Measurements from ENCODE around the gene ZSCAN22. TPM values are rescaled to one million over a fixed set of nuclear protein-coding genes. Genes with fewer than 3 reads are reported as not detected.

Gene ZSCAN22
- total RNA-seq, 1 experiment from 2014 or later = 4.0 TPM

DNA sequence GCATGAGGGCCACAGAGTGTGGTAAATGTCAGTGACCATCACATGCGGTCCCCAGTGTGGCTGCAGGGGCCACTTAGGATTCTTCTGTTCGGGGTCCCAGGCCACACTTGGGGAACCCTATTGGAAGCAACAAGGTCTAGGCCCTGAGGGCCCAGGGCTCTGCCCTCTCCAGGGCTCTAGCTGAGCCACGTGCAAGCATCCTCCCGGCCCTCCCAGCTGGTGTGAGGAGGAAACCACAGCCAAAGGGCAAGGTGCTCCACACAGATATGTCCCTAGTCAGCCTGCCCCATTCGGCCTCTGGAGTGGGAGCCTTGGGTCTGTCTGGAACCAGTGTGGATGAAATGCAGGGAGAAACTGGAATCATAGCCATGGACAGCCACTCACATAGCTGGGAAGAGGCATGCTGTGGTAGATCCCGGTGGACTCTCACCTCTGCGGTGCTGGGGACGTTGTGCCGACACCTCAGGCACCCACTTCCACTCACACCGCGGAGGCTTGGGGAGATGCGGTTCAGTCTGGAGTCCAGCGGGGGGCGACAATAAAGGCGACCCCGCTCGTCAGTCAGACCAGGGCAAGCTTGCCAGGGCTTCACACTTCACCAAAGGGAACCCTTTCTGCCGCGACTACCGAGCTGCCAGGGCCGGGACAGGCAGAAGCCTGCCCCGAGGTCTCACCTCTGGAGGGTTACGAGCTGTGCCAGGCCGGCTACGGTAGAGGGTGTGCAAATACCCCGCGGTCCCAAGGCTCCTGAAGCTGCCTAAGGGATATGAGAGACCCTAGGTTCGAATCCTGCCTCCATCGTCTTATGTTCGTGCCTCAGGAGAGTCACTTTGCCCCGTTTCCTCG lies 40.0 kb downstream of the ZSCAN22 start:
- Histone ChIP-seq H3K9ac (ENCODE audit: low read length) (no peak overlapping the region), H3K79me2 (ENCODE audit: low read length) (0 out of 2 replicates have a peak, but pooled peaks cover 3% of the 10 kb centered on the region), H2AFZ (ENCODE audit: low read length) (no peak overlapping the region), H3K27me3 (ENCODE audit: low read length) (no peaks in the 10 kb centered on the region), H3K4me3 (ENCODE audit: low read length) (no peak overlapping the region), H3F3A (ENCODE audit: low read length, unreplicated experiment) (no peaks in the 10 kb centered on the region), H3K9me3 (ENCODE audit: low read length) (no peaks in the 10 kb centered on the region), H3K9me2 (replicated peaks; ENCODE audit: low read length) (no peaks in the 10 kb centered on the region), H3K4me2 (ENCODE audit: low read length) (no peak overlapping the region), H3K4me1 (ENCODE audit: insufficient read depth, low read length) (peaks cover 4% of the 10 kb centered on the region), H3K36me3 (ENCODE audit: low read depth, low read length) (no peaks in the 10 kb centered on the region), H4K20me1 (ENCODE audit: low read length) (no peaks in the 10 kb centered on the region), H3K27ac (ENCODE audit: low read length) (no peak overlapping the region)
- ChIA-PET POLR2A (ENCODE audit: unreplicated experiment) (no interaction called here), CTCF (no interaction called here)
- intact Hi-C loops (cut with micrococcal nuclease) = no loop called here
- ATAC-seq = no peak
- TF ChIP-seq EZH2phosphoT487 (IDR thresholded peaks at IDR 0.05; ENCODE audit: borderline replicate concordance, low read length) (no peak), EZH2 (IDR thresholded peaks at IDR 0.05; ENCODE audit: low read length, unreplicated experiment) (no peak)
- TF ChIP-seq, protein P1, sequence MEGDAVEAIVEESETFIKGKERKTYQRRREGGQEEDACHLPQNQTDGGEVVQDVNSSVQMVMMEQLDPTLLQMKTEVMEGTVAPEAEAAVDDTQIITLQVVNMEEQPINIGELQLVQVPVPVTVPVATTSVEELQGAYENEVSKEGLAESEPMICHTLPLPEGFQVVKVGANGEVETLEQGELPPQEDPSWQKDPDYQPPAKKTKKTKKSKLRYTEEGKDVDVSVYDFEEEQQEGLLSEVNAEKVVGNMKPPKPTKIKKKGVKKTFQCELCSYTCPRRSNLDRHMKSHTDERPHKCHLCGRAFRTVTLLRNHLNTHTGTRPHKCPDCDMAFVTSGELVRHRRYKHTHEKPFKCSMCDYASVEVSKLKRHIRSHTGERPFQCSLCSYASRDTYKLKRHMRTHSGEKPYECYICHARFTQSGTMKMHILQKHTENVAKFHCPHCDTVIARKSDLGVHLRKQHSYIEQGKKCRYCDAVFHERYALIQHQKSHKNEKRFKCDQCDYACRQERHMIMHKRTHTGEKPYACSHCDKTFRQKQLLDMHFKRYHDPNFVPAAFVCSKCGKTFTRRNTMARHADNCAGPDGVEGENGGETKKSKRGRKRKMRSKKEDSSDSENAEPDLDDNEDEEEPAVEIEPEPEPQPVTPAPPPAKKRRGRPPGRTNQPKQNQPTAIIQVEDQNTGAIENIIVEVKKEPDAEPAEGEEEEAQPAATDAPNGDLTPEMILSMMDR (conservative IDR thresholded peaks at IDR 0.05; ENCODE audit: low read depth, low read length) = no peak
- BruUV-seq (replicated peaks) = no TSS peak
- no peak for DNase-seq

DNA sequence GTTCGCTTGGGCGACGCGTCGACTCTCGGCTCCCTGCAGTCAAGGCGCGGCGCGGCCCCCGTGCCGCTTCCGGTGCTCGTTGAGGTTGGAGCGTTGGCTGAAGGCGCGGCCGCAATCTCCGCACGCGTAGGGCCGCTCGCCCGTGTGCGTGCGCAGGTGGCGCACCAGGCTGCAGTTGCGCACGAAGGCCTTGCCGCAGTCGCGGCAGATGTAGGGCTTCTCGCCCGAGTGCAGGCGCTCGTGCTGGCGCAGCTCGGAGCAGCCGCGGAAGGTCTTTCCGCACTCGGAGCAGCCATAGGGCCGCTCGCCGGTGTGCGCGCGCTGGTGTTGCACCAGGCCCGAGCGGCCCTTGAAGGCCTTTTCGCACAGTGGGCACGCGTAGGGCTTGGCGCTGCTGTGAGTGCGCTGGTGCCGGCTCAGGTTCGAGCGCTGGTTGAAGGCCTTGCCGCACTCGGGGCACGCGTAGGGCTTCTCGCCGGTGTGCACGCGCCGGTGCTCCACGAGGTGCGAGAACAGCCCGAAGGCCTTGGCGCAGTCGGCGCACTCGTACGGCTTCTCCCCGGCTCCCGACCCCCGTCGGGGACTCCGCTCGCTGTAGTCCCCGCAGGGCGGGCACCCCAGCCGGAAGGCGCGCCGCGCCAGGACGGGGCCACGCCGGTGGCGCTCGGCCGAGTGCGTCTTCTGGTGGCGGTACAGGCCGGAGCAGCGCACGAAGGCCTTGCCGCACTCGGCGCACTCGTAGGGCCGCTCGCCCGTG lies 41.1 kb downstream of the ZSCAN22 start:
- Histone ChIP-seq H3F3A (ENCODE audit: low read length, unreplicated experiment) (no peaks in the 10 kb centered on the region), H3K9me3 (ENCODE audit: low read length) (no peaks in the 10 kb centered on the region), H3K4me1 (ENCODE audit: insufficient read depth, low read length) (no peaks in the 10 kb centered on the region), H3K9me2 (replicated peaks; ENCODE audit: low read length) (no peaks in the 10 kb centered on the region), H3K4me3 (ENCODE audit: low read length) (no peak overlapping the region), H3K27me3 (ENCODE audit: low read length) (no peaks in the 10 kb centered on the region), H3K79me2 (ENCODE audit: low read length) (no peaks in the 10 kb centered on the region), H4K20me1 (ENCODE audit: low read length) (no peaks in the 10 kb centered on the region), H3K9ac (ENCODE audit: low read length) (no peak overlapping the region), H3K4me2 (ENCODE audit: low read length) (no peak overlapping the region), H3K36me3 (ENCODE audit: low read depth, low read length) (no peaks in the 10 kb centered on the region), H3K27ac (ENCODE audit: low read length) (no peak overlapping the region), H2AFZ (ENCODE audit: low read length) (no peak overlapping the region)
- TF ChIP-seq, protein P1 (conservative IDR thresholded peaks at IDR 0.05; ENCODE audit: low read depth, low read length) = no peak
- TF ChIP-seq EZH2phosphoT487 (IDR thresholded peaks at IDR 0.05; ENCODE audit: borderline replicate concordance, low read length) (no peak), EZH2 (IDR thresholded peaks at IDR 0.05; ENCODE audit: low read length, unreplicated experiment) (no peak)
- POLR2A ChIA-PET (ENCODE audit: unreplicated experiment) = no interaction called here
- CTCF ChIA-PET = no interaction called here
- ATAC-seq (no peak), DNase-seq (no peak)
- no TSS peak for BruUV-seq (replicated peaks)
- intact Hi-C loops (cut with micrococcal nuclease) = no loop called here

Data from PC-3 (cell line).